A673 (cell line): ENCODE data around the gene SOWAHD. TPM values are rescaled to one million over a fixed set of nuclear protein-coding genes. Genes with fewer than 3 reads are reported as not detected.
"Not testable (repeated sequence)": the region's sequence is repeated elsewhere in the genome, so short reads cannot be mapped to it uniquely, and the experiment has no call there.

ENCODE experiments used
- BruUV-seq: library from RNA; stranded (reverse); fragments of 400-500 nt; replicated peaks from 2 replicates; lab custom pipeline; 2021; lab: Mats Ljungman, UMichigan
- CTCF ChIA-PET: fragments of 300-600 bp; sonication (Branson Sonifier 250); formaldehyde crosslinking; loops from one replicate; lab custom pipeline; 2022; ENCODE audit warnings: antibody characterized with exemption; lab: Charles Lee
- POLR2A ChIA-PET: fragments of 300-600 bp; sonication (Branson Sonifier 250); formaldehyde crosslinking; loops from one replicate; lab custom pipeline; 2022; ENCODE audit warnings: antibody characterized with exemption; ENCODE audit not compliant: low non-redundant PET; lab: Charles Lee
- DNase-seq: peaks from one replicate; pipeline ENCODE4 v3.0.0-alpha.2; 2015; ENCODE audit warnings: low spot score
- H3K27ac ChIP-seq: fragments of 200-600 bp; sonication (generic); 2 replicates; pipeline ENCODE4 v1.5.1; 2016; ENCODE audit warnings: mixed run types, low read depth, mild to moderate bottlenecking, mixed read lengths, antibody characterized with exemption, low read length; ENCODE audit not compliant: poor library complexity, severe bottlenecking
- H3K27me3 ChIP-seq: fragments of 200-600 bp; sonication (generic); replicated peaks from 2 replicates; pipeline ENCODE4 v1.6.1; 2017; ENCODE audit warnings: mixed run types, low read depth, mild to moderate bottlenecking, mixed read lengths, antibody characterized with exemption, low read length; ENCODE audit not compliant: insufficient read depth, poor library complexity
- H3K36me3 ChIP-seq: fragments of 200-600 bp; sonication (generic); 2 replicates; pipeline ENCODE4 v1.6.1; 2016; ENCODE audit warnings: mixed run types, mild to moderate bottlenecking, mixed read lengths, antibody characterized with exemption, low read length; ENCODE audit not compliant: insufficient read depth, poor library complexity, severe bottlenecking
- H3K4me1 ChIP-seq: fragments of 200-600 bp; sonication (generic); 2 replicates; pipeline ENCODE4 v1.6.1; 2017; ENCODE audit warnings: mixed run types, mild to moderate bottlenecking, mixed read lengths, antibody characterized with exemption, low read length; ENCODE audit not compliant: insufficient read depth, poor library complexity, severe bottlenecking
- H3K4me3 ChIP-seq: fragments of 200-600 bp; sonication (generic); 2 replicates; pipeline ENCODE4 v1.5.1; 2016; ENCODE audit warnings: low read depth, mixed run types, mild to moderate bottlenecking, mixed read lengths, low read length; ENCODE audit not compliant: poor library complexity, severe bottlenecking
- H3K9me3 ChIP-seq: fragments of 200-600 bp; sonication (generic); 2 replicates; pipeline ENCODE4 v1.6.1; 2016; ENCODE audit warnings: mixed run types, low read depth, mild to moderate bottlenecking, mixed read lengths, antibody characterized with exemption, low read length; ENCODE audit not compliant: poor library complexity, severe bottlenecking
- EZH2 ChIP-seq: fragments of 200-600 bp; sonication (generic); IDR thresholded peaks from 2 replicates; pipeline ENCODE4 v1.6.1; 2017; ENCODE audit warnings: borderline replicate concordance, low read depth, mild to moderate bottlenecking, mixed read lengths, antibody characterized with exemption, low read length; ENCODE audit not compliant: poor library complexity, severe bottlenecking
- intact Hi-C: fragments of 100-400 bp; cut with micrococcal nuclease; formaldehyde crosslinking; loops from one replicate; pipeline ENCODE4 v1.10.0; 2022; ENCODE audit not compliant: unreplicated experiment
- total RNA-seq: library from RNA; stranded (reverse); gene quantifications from 2 replicates; pipeline ENCODE4 v1.2.3, GENCODE V29; 2021
- TF ChIP-seq, protein P1 (sequence below): fragments of 300-800, 200-600 bp; sonication (generic); conservative IDR thresholded peaks from 2 replicates; pipeline ENCODE4 v1.5.1; 2017; ENCODE audit warnings: low read depth, mild to moderate bottlenecking, antibody characterized with exemption, low read length, moderate library complexity, mixed read lengths

SOWAHD gene
- total RNA-seq, 1 experiment from 2014 or later = not detected

DNA sequence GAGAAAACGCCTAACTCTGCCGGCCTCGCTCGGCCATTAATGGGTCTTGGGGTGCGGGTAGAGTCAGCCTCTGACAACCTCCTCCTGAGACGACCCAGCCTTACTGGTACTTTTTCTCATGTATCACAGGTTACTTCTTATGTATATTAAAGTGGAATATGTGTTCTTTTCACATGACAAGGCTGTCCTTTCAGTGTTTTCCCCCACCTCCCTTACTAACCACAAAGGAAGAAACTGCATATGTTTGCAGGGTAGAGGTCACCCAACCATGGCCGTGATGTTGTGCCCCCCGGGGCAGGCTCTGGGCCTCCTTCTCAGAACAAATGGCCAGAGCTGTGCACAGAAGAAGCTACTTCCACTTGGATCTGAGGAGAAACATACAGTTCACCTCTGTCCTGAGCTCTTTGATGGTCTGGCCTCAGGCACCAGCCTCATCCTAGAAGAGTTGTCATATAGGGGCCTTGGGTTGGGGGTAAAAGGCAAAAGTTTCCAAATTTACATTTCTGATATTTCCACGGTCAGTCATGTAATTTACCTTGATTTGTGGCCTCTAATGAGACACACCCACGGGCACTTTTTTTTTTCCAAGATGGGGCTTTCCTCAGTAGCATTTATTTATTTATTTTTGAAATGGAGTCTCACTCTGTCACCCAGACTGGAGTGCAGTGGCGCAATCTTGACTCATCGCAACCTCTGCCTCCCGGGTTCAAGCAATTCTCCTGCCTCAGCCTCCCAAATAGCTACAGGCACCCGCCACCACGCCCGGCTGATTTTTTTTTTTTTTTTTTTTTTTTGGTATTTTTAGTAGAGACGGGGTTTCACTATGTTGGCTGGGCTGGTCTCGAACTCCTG, 1.9 kb downstream of the SOWAHD start:
- Histone ChIP-seq H3K4me3 (no peak overlapping the region), H3K9me3 (no peaks in the 10 kb centered on the region), H3K4me1 (no peaks in the 10 kb centered on the region), H3K36me3 (no peaks in the 10 kb centered on the region), H3K27me3 (no peaks in the 10 kb centered on the region), H3K27ac (no peak overlapping the region)
- no peak for DNase-seq
- CTCF ChIA-PET = interaction anchor here (0.6 kb wide), 1 partner anchor 150 kb away, joined by 3 read pairs; no protein-coding TSS in a partner anchor
- POLR2A ChIA-PET = no interaction called here
- BruUV-seq = no TSS peak
- intact Hi-C loops = no loop called here
- no peak for TF ChIP-seq EZH2

DNA sequence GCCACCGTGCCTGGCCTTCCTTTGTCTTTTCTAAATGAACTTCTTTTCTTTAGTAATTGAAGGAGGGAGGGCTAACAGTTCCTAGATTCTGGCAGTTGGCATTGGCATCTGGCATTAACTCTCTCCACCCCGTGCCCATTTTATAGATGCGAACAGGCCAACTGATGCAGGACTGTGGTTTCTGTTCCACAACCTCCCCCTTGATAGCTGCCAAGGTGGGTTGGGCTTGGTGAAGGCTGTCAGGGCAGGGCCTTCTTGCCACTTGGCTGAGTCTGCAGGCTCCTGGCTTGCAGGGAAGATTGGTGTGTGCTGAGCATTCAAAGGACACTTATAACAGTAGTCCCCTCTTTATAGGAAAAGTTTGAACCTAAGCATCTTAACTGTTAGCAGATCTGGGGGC, 4.3 kb downstream of the SOWAHD start:
- BruUV-seq = no TSS peak
- ChIA-PET CTCF (no interaction called here), POLR2A (no interaction called here)
- Histone ChIP-seq H3K36me3 (no peaks in the 10 kb centered on the region), H3K27me3 (no peaks in the 10 kb centered on the region), H3K4me1 (no peaks in the 10 kb centered on the region), H3K9me3 (no peaks in the 10 kb centered on the region), H3K27ac (no peak overlapping the region), H3K4me3 (no peak overlapping the region)
- no peak for DNase-seq
- intact Hi-C loops = no loop called here
- TF ChIP-seq, protein P1, sequence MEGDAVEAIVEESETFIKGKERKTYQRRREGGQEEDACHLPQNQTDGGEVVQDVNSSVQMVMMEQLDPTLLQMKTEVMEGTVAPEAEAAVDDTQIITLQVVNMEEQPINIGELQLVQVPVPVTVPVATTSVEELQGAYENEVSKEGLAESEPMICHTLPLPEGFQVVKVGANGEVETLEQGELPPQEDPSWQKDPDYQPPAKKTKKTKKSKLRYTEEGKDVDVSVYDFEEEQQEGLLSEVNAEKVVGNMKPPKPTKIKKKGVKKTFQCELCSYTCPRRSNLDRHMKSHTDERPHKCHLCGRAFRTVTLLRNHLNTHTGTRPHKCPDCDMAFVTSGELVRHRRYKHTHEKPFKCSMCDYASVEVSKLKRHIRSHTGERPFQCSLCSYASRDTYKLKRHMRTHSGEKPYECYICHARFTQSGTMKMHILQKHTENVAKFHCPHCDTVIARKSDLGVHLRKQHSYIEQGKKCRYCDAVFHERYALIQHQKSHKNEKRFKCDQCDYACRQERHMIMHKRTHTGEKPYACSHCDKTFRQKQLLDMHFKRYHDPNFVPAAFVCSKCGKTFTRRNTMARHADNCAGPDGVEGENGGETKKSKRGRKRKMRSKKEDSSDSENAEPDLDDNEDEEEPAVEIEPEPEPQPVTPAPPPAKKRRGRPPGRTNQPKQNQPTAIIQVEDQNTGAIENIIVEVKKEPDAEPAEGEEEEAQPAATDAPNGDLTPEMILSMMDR = no peak
- no peak for TF ChIP-seq EZH2

DNA sequence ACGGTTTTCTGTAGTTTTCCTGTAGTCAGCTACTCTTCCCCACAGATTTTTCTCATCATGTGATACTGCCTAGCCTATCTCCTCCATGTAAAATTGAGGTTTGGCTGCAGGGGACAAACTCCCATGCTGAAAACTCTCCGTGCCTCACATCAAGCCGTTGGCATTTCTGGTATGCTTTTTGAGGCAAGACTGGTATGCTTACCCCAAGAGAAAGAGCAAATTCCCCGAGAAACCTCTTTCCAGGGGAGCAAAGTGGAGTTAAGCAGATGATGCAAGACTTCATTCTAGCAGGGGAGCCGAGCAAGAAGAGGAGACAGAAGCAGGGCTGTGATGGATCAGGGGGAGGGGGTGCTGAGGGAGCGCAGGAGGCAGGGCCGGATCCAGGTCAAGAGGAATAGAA, 4.8 kb downstream of the SOWAHD start:
- no peak for DNase-seq
- Histone ChIP-seq H3K27me3 (no peaks in the 10 kb centered on the region), H3K9me3 (no peaks in the 10 kb centered on the region), H3K27ac (no peak overlapping the region), H3K4me3 (no peak overlapping the region), H3K36me3 (no peaks in the 10 kb centered on the region), H3K4me1 (no peaks in the 10 kb centered on the region)
- POLR2A ChIA-PET = no interaction called here
- no TSS peak for BruUV-seq
- TF ChIP-seq, protein P1 = no peak
- TF ChIP-seq EZH2 = no peak
- intact Hi-C loops = no loop called here
- CTCF ChIA-PET = no interaction called here

DNA sequence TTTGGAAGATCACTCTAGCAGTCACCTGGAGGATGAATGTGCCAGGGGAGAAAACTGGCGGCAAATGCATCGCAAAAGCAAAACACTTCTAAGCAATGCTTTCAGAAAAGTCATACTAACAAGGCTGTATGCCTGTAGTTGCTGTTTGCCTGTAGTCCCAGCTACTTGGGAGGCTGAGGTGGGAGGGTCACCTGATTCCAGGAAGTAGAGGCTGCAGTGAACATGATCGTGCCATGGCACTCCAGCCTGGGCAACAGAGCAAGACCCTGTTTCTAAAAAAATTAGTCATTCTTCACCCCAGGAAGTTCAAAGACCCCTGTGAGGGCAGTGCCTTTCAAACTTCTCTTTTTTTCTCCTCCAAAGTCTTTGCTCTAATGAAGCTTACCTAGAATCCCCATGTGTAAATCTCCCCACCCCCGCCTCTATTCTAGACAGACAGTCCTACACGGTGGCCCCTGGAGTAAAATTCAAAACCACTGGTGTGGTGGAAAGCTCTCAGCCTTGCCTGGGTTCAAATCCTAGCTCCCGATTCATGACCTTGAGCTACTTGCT, 5.5 kb downstream of the SOWAHD start:
- no peaks in the 10 kb centered on the region for H3K4me1 ChIP-seq
- H3K9me3 ChIP-seq = no peaks in the 10 kb centered on the region
- BruUV-seq = no TSS peak
- no peak overlapping the region for H3K27ac ChIP-seq
- H3K36me3 ChIP-seq = no peaks in the 10 kb centered on the region
- intact Hi-C loops = no loop called here
- ChIA-PET CTCF (interaction anchor here (0.6 kb wide), 1 partner anchor 226 kb away, joined by 3 read pairs; no protein-coding TSS in a partner anchor), POLR2A (no interaction called here)
- no peak for DNase-seq
- TF ChIP-seq, protein P1 = no peak
- no peak for TF ChIP-seq EZH2
- H3K27me3 ChIP-seq = no peaks in the 10 kb centered on the region
- H3K4me3 ChIP-seq = no peak overlapping the region

DNA sequence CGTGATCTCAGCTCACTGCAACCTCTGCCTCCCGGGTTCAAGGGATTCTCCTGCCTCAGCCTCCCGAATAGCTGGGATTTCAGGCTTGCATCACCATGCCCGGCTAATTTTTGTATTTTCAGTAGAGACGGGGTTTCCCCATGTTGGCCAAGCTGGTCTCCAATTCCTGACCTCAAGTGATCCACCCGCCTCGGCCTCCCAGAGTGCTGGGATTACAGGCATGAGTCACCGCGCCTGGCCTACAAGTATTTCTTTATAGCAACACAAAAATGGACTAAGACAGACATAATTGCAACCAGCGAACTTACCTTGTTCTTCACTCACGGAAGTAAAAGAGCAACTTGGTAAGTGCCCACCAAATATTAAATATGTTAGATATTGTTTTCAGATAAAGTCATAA, 10.0 kb downstream of the SOWAHD start:
- H3K4me3 ChIP-seq, BruUV-seq, H3K27ac ChIP-seq, DNase-seq, intact Hi-C loops, CTCF ChIA-PET, H3K9me3 ChIP-seq, H3K27me3 ChIP-seq, H3K4me1 ChIP-seq, H3K36me3 ChIP-seq: not testable (repeated sequence)
- POLR2A ChIA-PET = interaction anchor here (0.7 kb wide), 1 partner anchor 131 kb away, joined by 3 read pairs; no protein-coding TSS in a partner anchor
